GM12878 (cell line): ENCODE data around the gene ALDH3A2. TPM values are rescaled to one million over a fixed set of nuclear protein-coding genes. Genes with fewer than 3 reads are reported as not detected.

Experiments
- ATAC-seq: fragments of 200-7000 bp; cut with Tn5 transposase; 3 replicates; pipeline ENCODE4 v1.9.1; 2020; ENCODE audit warnings: mild to moderate bottlenecking, moderate library complexity
- BruUV-seq: library from RNA; stranded (reverse); fragments of 400-500 nt; replicated peaks from 2 replicates; lab custom pipeline; 2021; lab: Mats Ljungman, UMichigan
- CTCF ChIA-PET: fragments of 300-600 bp; sonication (Branson Sonifier 250); formaldehyde crosslinking; extraction: SDS; loops from one replicate; lab custom pipeline; 2021; ENCODE audit warnings: inconsistent platforms; lab: Yijun Ruan, JAX
- POLR2A ChIA-PET: fragments of 350-600 bp; formaldehyde crosslinking; extraction: SDS; loops from one replicate; lab custom pipeline; 2021; ENCODE audit warnings: inconsistent platforms; lab: Charles Lee
- RAD21 ChIA-PET: fragments of 300-600 bp; sonication (Branson Sonifier 250); formaldehyde crosslinking; loops from one replicate; lab custom pipeline; 2023; ENCODE audit warnings: antibody characterized with exemption; ENCODE audit not compliant: unreplicated experiment; lab: Charles Lee
- SMC1A ChIA-PET: fragments of 300-600 bp; sonication (Branson Sonifier 250); formaldehyde crosslinking; loops from one replicate; lab custom pipeline; 2023; ENCODE audit not compliant: unreplicated experiment, uncharacterized antibody; lab: Charles Lee
- DNase-seq: peaks from one replicate; pipeline ENCODE4 v3.0.0-alpha.2; 2011; ENCODE audit warnings: low read depth, low spot score
- FAIRE-seq: peaks from 3 replicates; lab custom pipeline; 2011; peaks lifted over from hg19 to GRCh38; lab: Jason Lieb, UNC
- H2AFZ ChIP-seq: 2 replicates; pipeline ENCODE4 v1.6.0; 2011; ENCODE audit warnings: low read depth, low read length, control low read depth; ENCODE audit not compliant: control insufficient read depth
- H3K27ac ChIP-seq: 2 replicates; pipeline ENCODE4 v1.5.1; 2011; ENCODE audit warnings: control low read depth; ENCODE audit not compliant: control insufficient read depth, insufficient read depth
- H3K27me3 ChIP-seq, 2 experiments: replicated peaks in 1 of 2; 2 replicates each; pipeline versions ENCODE4 v1.6.0 to v1.6.1; 2011; ENCODE audit warnings: low read length in 1 of 2; ENCODE audit not compliant: control insufficient read depth in 2 of 2, insufficient read depth in 2 of 2
- H3K36me3 ChIP-seq, 2 experiments: 2 replicates each; pipeline ENCODE4 v1.5.1; 2011; ENCODE audit warnings: low read length in 1 of 2; ENCODE audit not compliant: control insufficient read depth in 2 of 2, insufficient read depth in 2 of 2
- H3K4me1 ChIP-seq: 2 replicates; pipeline ENCODE4 v1.6.1; 2011; ENCODE audit warnings: mild to moderate bottlenecking, low read length, moderate library complexity, mixed read lengths; ENCODE audit not compliant: control insufficient read depth, insufficient read depth
- H3K4me2 ChIP-seq: 2 replicates; pipeline ENCODE4 v1.6.0; 2011; ENCODE audit warnings: control low read depth; ENCODE audit not compliant: control insufficient read depth, insufficient read depth
- H3K4me3 ChIP-seq: fragments of 200-600 bp; sonication (generic); 2 replicates; pipeline ENCODE4 v1.5.1; 2016
- H3K79me2 ChIP-seq: 2 replicates; pipeline ENCODE4 v1.6.0; 2011; ENCODE audit warnings: low read length; ENCODE audit not compliant: control insufficient read depth, insufficient read depth
- H3K9ac ChIP-seq: 2 replicates; pipeline ENCODE4 v1.8.0; 2011; ENCODE audit warnings: low read length, control low read depth, mixed read lengths; ENCODE audit not compliant: control insufficient read depth, insufficient read depth
- H3K9me3 ChIP-seq: replicated peaks from 3 replicates; pipeline ENCODE4 v1.5.1; 2011; ENCODE audit warnings: mild to moderate bottlenecking, low read length; ENCODE audit not compliant: control insufficient read depth, insufficient read depth
- H4K20me1 ChIP-seq: 2 replicates; pipeline ENCODE4 v1.6.0; 2011; ENCODE audit not compliant: control insufficient read depth, insufficient read depth
- ATF3 ChIP-seq: IDR thresholded peaks from 2 replicates; pipeline ENCODE4 v1.6.1; 2011; ENCODE audit warnings: low read depth, mild to moderate bottlenecking, low read length, moderate library complexity, borderline replicate concordance; ENCODE audit errors: extremely low read depth
- E2F8 ChIP-seq: fragments of 450-650 bp; IDR thresholded peaks from 2 replicates; pipeline ENCODE4 v1.6.1; 2018; ENCODE audit warnings: mild to moderate bottlenecking, low read depth, moderate library complexity; ENCODE audit not compliant: partially characterized antibody
- E4F1 ChIP-seq: fragments of 450-650 bp; IDR thresholded peaks from 2 replicates; pipeline ENCODE4 v1.6.1; 2018; ENCODE audit warnings: borderline replicate concordance, mild to moderate bottlenecking; ENCODE audit not compliant: partially characterized antibody
- ELK1 ChIP-seq: IDR thresholded peaks from 2 replicates; pipeline ENCODE4 v1.6.1; 2012; ENCODE audit warnings: low read depth, low read length, improper control_type of control experiment
- FOXK2 ChIP-seq: fragments of 450-650 bp; IDR thresholded peaks from 2 replicates; pipeline ENCODE4 v1.6.1; 2017; ENCODE audit warnings: mild to moderate bottlenecking, moderate library complexity
- IRF4 ChIP-seq: IDR thresholded peaks from 2 replicates; pipeline ENCODE4 v1.6.1; 2011; ENCODE audit warnings: low read depth, low read length
- KLF5 ChIP-seq: fragments of 450-650 bp; IDR thresholded peaks from 2 replicates; pipeline ENCODE4 v1.6.1; 2014; ENCODE audit warnings: mild to moderate bottlenecking; ENCODE audit not compliant: partially characterized antibody
- NR2C1 ChIP-seq: fragments of 450-650 bp; IDR thresholded peaks from 2 replicates; pipeline ENCODE4 v1.6.1; 2017; ENCODE audit warnings: antibody characterized with exemption, mild to moderate bottlenecking, moderate library complexity
- NRF1 ChIP-seq: conservative IDR thresholded peaks from 2 replicates; pipeline ENCODE4 v1.6.1; 2011; ENCODE audit warnings: mild to moderate bottlenecking, low read depth, low read length, improper control_type of control experiment
- POLR2AphosphoS5 ChIP-seq: IDR thresholded peaks from 2 replicates; pipeline ENCODE4 v1.6.1; 2011; ENCODE audit warnings: mild to moderate bottlenecking, low read length, inconsistent platforms
- REST ChIP-seq: IDR thresholded peaks from 2 replicates; pipeline ENCODE4 v1.6.1; 2012; ENCODE audit warnings: mild to moderate bottlenecking, low read depth, low read length
- ZNF622 ChIP-seq: fragments of 450-650 bp; IDR thresholded peaks from 2 replicates; pipeline ENCODE4 v1.6.1; 2017; ENCODE audit warnings: mild to moderate bottlenecking, inconsistent platforms
- WGBS: methylation state at CpG from one replicate; pipeline ENCODE4 v1.1.6; 2016; ENCODE audit warnings: low lambda C conversion rate; ENCODE audit not compliant: insufficient replicate concordance, insufficient coverage; ENCODE audit errors: missing lambda C conversion rate; 5-methylcytosine and 5-hydroxymethylcytosine counted together
- in situ Hi-C: fragments of 300-500 bp; cut with MboI; formaldehyde crosslinking; loops from 9 replicates; pipeline ENCODE4 v1.14.3; 2018; ENCODE audit warnings: mixed read lengths
- intact Hi-C: fragments of 100-400 bp; cut with micrococcal nuclease; formaldehyde crosslinking; loops from one replicate; pipeline ENCODE4 v1.14.2; 2022; ENCODE audit not compliant: unreplicated experiment
- polyA plus RNA-seq, 11 experiments: library from polyadenylated mRNA; depleted of rRNA in 4 of 11; unstranded in 6 of 11; stranded (reverse) in 5 of 11; fragments of >200 nt; fragmentation: Nextera tagmentation in 4 of 11; fragmentation: Illumina TruSeq in 1 of 11; extraction: Ambion mirVana in 4 of 11; extraction: Trizol in 1 of 11; gene quantifications; 1 replicate in 1 of 11; 2 replicates in 10 of 11; pipeline versions ENCODE4 v1.2.1 to v1.2.3, GENCODE V29; 2011 to 2016; ENCODE audit warnings: inconsistent platforms in 2 of 11, missing spikeins in 2 of 11, low read depth in 1 of 11
- total RNA-seq, 4 experiments: library from RNA; depleted of rRNA in 3 of 4; stranded (reverse); fragments of >200 nt in 3 of 4; fragmentation: Illumina TruSeq in 1 of 4; extraction: Trizol in 1 of 4; gene quantifications; 2 replicates each; pipeline versions ENCODE4 v1.2.1 to v1.2.3, GENCODE V29; 2013 to 2021

The ALDH3A2 gene
- total and polyA plus RNA-seq, 10 of the 15 experiments (the other 5 are each of a cell fraction or from before 2014, with no cell fraction given) = 5.0 to 37.0 (median 26.1) TPM

- ATAC-seq (no peak), DNase-seq (no peak), FAIRE-seq (no peak)
- intact Hi-C loops = no loop called here
- Histone ChIP-seq H3K9me3 (no peaks in the 10 kb centered on the region), H4K20me1 (no peaks in the 10 kb centered on the region), H3K27me3 (peaks cover 0 to 2% of the 10 kb centered on the region in 2 experiments; a peak in 1 of 4 replicates), H3K27ac (no peak within 1 kb of the TSS), H3K4me3 (no peak within 1 kb of the TSS), H3K79me2 (no peaks in the 10 kb centered on the region), H2AFZ (no peak within 1 kb of the TSS), H3K36me3 (no peaks in the 10 kb centered on the region), H3K4me2 (no peak within 1 kb of the TSS), H3K4me1 (no peaks in the 10 kb centered on the region), H3K9ac (no peak within 1 kb of the TSS)
- RAD21 ChIA-PET = no interaction called here
- 37% methylated on average over 13 of the region's 13 CpGs for WGBS
- no TSS peak for BruUV-seq
- in situ Hi-C loops = no loop called here
- CTCF ChIA-PET = no interaction called here
- POLR2A ChIA-PET = no interaction called here
- SMC1A ChIA-PET = no interaction called here
- TF ChIP-seq IRF4 (no peak), REST (no peak), ATF3 (no peak), KLF5 (no peak), E4F1 (no peak), ELK1 (no peak), POLR2AphosphoS5 (no peak), E2F8 (no peak), NR2C1 (no peak), ZNF622 (no peak), NRF1 (no peak), FOXK2 (no peak)
Observed at GRCh38 chr17:19716108-19717030, 67.8 kb downstream of the ALDH3A2 start, which contains the start of gene SLC47A2. SLC47A2 (minus strand) TSS chr17:19716584; CDS start chr17:19716555, 29 bp downstream.
